Lower leg skin (tissue), 3 donors: ENCODE results near the gene OR8B2.

Experiments used
- CTCF ChIP-seq, 3 donors: fragments of 450-650 bp; IDR thresholded peaks; one replicate each; pipeline ENCODE4 v1.5.1; 2016; ENCODE audit warnings: antibody characterized with exemption in 3 of 3, mild to moderate bottlenecking in 3 of 3, moderate library complexity in 2 of 3
- POLR2A ChIP-seq, 2 donors: fragments of 450-650 bp; IDR thresholded peaks; one replicate each; pipeline ENCODE4 v1.6.1; 2016 to 2017; ENCODE audit warnings: antibody characterized with exemption in 2 of 2, mild to moderate bottlenecking in 1 of 2, moderate library complexity in 1 of 2

- TF ChIP-seq CTCF (IDR thresholded peaks at IDR 0.05): no peak
- no peak for TF ChIP-seq POLR2A (IDR thresholded peaks at IDR 0.05)
These were observed 44.2 kb downstream of the OR8B2 start for GRCh38 chr11:124340142-124340447.
